ENCODE results near the gene FOLR3. TPM values are rescaled to one million over a fixed set of nuclear protein-coding genes. Genes with fewer than 3 reads are reported as not detected.

Gene FOLR3
- 0.19 and 1.1 TPM in 2 replicates for total RNA-seq

DNA sequence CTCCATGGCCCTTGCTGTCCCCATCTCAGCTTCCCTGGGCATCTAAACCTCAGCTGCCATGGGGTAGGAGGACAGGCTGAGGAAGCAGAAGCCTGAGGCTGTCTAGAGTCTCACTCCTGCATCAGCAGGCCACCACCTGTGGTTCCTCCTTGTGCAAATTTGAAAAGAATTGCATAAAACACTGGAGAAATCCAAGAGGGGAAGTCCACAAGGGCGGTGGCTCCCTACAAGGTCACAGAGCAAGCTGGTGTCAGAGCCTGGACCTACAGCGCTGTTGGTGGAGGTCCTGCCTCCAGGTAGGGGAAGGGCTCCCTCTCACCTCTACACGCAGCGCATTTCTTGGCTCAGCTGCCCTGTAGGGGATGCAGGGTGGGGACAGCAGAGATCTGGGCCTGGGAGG lies at the start of gene FOLR3:
TSS of gene FOLR3 (plus strand) at position 253 of the 400 bp plus-strand sequence. CDS start 228 bp downstream, outside the sequence.

DNA sequence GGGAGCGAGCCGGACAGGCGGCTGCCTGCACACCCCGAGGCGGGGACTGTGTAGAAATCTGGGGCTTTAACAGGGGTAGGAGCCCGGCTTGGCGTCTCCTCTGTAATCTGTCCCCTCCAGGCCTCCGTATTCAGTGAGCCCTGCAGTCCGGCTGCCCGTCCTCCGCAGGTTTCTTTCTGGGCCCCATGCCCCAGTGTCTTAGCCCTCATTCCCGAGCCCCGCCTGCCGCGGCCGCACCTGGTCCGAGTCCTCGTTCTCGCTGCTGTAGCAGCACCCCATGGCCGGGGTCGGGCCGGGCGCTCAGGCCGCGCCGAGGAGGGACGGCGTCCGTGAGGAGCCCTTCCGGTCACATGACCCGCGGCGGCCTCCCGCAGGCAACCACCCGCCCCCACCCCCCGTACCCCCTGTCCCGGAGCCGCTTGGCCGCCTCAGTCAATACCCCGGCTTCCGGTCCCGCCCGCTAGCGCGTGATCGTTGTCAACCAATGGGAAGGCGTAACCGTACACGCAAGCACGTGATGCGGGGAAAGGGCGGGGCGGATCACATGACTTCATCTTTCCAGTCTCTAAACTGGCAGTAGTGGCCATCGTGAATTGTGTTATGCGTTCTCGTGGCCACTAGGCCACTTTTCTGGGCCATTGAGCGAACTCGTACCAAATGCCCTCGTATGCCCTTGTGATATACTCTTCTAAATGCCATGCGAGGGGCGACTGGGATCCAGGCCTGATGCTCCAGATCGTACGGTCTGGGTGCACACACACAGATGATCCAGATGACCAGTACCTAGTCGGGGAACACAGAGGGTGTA lies 32.4 kb upstream of the FOLR3 start, which contains the start of gene LAMTOR1:
TSS of gene LAMTOR1 (minus strand) at position 352 of the 808 bp plus-strand sequence. CDS start at position 279, 73 bp downstream.

GRCh38 chr11:72105888-72106287 lies 29.6 kb upstream of the FOLR3 start, which contains the start of gene TOMT:
TSS of gene TOMT (plus strand) at chr11:72105924. CDS start at chr11:72105952, 28 bp downstream.

DNA sequence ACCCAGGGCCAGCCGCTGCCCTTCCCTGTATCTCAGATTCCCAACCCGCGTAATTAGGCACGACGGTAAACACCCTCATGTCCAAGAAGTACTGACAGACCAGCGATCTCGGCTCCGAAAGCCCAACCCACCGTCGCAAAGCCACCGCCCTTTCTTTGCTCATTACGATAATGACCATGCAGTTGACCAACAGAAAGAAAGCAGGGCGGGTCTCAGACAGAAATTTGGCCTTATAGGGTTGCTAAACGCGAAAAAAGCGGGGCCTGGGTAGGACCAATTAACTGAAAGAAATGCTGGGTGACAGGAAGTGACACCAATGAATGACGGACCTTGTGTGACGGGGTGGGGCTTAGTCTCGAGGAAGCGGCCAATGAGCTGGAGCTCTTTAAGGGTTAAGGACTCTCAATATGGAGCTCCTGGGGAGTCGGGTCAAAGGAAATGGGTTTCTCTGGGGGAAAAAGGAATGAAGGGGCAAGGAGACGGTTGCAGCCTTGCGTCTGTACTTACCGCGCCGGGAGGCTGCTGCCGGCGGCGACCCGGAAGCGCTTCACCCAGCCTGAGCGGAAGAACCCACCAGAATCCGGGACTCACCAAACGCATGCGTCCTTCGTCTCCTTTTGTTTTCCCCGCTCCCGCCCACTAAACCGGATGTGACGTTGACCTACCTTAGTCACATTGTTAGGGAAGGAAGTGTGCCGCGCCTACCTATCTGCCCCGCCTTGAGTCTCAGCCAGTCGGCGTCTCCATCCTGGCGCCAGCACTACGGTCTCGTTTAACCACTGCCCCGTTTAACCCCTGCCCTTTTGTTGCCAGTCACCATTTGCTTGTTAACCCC lies 23.2 kb upstream of the FOLR3 start, which contains the start of gene ANAPC15:
TSS of gene ANAPC15 (minus strand) at position 553 of the 835 bp plus-strand sequence. CDS start 1,419 bp downstream, outside the sequence.

Other genes starting within 250 kb of the FOLR3 start
- 5.6 and 8.8 TPM in 2 replicates for gene XNDC1N, start 207.1 kb upstream of the FOLR3 start, total RNA-seq
- 38.6 and 61.7 TPM in 2 replicates for gene RNF121, start 206.7 kb upstream of the FOLR3 start, total RNA-seq
- gene IL18BP, start 136.8 kb upstream of the FOLR3 start, total RNA-seq: 1.5 and 3.4 TPM in 2 replicates
- 141 and 207 TPM in 2 replicates for gene NUMA1, start 55.2 kb upstream of the FOLR3 start, total RNA-seq
- gene LRRC51, start 54.9 kb upstream of the FOLR3 start, total RNA-seq: 5.4 and 7.3 TPM in 2 replicates
- 62.3 and 125 TPM in 2 replicates for gene LAMTOR1, start 32.4 kb upstream of the FOLR3 start, total RNA-seq
- not detected in 2 replicates for gene TOMT, start 29.8 kb upstream of the FOLR3 start, total RNA-seq
- gene ANAPC15, start 23.0 kb upstream of the FOLR3 start, total RNA-seq: 13.8 and 49.3 TPM in 2 replicates
- gene FOLR1, start 56.4 kb downstream of the FOLR3 start, total RNA-seq: 0.28 TPM in 1 of 2 replicates, not detected in the other
- not detected in 2 replicates for gene FOLR2, start 81.1 kb downstream of the FOLR3 start, total RNA-seq
- 53.8 and 63.6 TPM in 2 replicates for gene INPPL1, start 89.0 kb downstream of the FOLR3 start, total RNA-seq
- not detected in 2 replicates for gene PHOX2A, start 108.5 kb downstream of the FOLR3 start, total RNA-seq

All from regular cardiac myocyte (primary cell).